Colonic mucosa (tissue), 4 donors: ENCODE data around the gene POLE2. TPM values are rescaled to one million over a fixed set of nuclear protein-coding genes. Genes with fewer than 3 reads are reported as not detected.

Experiments
- DNase-seq: peaks from one replicate; pipeline ENCODE4 v3.0.0-alpha.2; 2020
- H3K27ac ChIP-seq: fragments of 200-600 bp; one replicate; pipeline ENCODE4 v1.8.0; 2021
- H3K27me3 ChIP-seq: fragments of 200-600 bp; one replicate; pipeline ENCODE4 v1.8.0; 2021
- H3K36me3 ChIP-seq: fragments of 200-600 bp; one replicate; pipeline ENCODE4 v1.8.0; 2021
- H3K4me1 ChIP-seq: fragments of 200-600 bp; one replicate; pipeline ENCODE4 v1.8.0; 2021; ENCODE audit warnings: mild to moderate bottlenecking
- H3K4me3 ChIP-seq: fragments of 200-600 bp; one replicate; pipeline ENCODE4 v1.8.0; 2021
- H3K9ac ChIP-seq, 2 donors: one replicate each; pipeline ENCODE4 v1.7.0; 2013; ENCODE audit warnings: control low read depth in 2 of 2, low read depth in 2 of 2, low read length in 2 of 2
- H3K9me3 ChIP-seq: fragments of 200-600 bp; one replicate; pipeline ENCODE4 v1.8.0; 2021
- CTCF ChIP-seq: fragments of 200-600 bp; IDR thresholded peaks from one replicate; pipeline ENCODE4 v1.8.0; 2022; ENCODE audit warnings: antibody characterized with exemption, mild to moderate bottlenecking
- intact Hi-C: fragments of 100-400 bp; cut with DNase I; formaldehyde crosslinking; loops from one replicate; pipeline ENCODE4 v1.14.1; 2022
- total RNA-seq, 2 donors: library from RNA; stranded (reverse); fragmentation: NEBNext Ultra II Directional in 1 of 2; extraction: Animal tissue kit (Norgen Biotek cat#: 25700) in 1 of 2; gene quantifications; one replicate each; pipeline ENCODE4 v1.2.1, GENCODE V29; 2021
- donor health status: healthy.
- donor health status: DM: no; HTN: no; CAD: no.
- donor health status: DM: no; HTN: no; CAD: no.

POLE2 gene
- total RNA-seq, 2 donors from 2014 or later = 2.5 to 15.9 TPM

- H3K4me1 ChIP-seq = peaks cover 6% of the 10 kb centered on the region
- DNase-seq = no peak
- no peak overlapping the region for H3K9ac ChIP-seq
- no peak overlapping the region for H3K27ac ChIP-seq
- intact Hi-C loops = loop anchor here (5.0 to 10.0 kb wide), 2 partner anchors 130 to 478 kb away; partner anchors contain the start of genes KLHDC2 and VCPKMT
- no peaks in the 10 kb centered on the region for H3K27me3 ChIP-seq
- TF ChIP-seq CTCF = no peak
- no peaks in the 10 kb centered on the region for H3K36me3 ChIP-seq
- H3K4me3 ChIP-seq = no peak overlapping the region
- no peaks in the 10 kb centered on the region for H3K9me3 ChIP-seq
These were observed 51.1 kb downstream of the POLE2 start for GRCh38 chr14:49636866-49637265.

GRCh38 chr14:49634547-49635334, 53.3 kb downstream of the POLE2 start, which contains the start of gene DNAAF2:
Gene DNAAF2, minus strand, starts transcription at chr14:49635244. Its CDS starts 95 bp downstream, at chr14:49635149.
- no peaks in the 10 kb centered on the region for H3K4me1 ChIP-seq
- intact Hi-C loops = loop anchor here (5.0 to 10.0 kb wide), 3 partner anchors 133 to 480 kb away; partner anchors contain the start of genes KLHDC2 and VCPKMT
- DNase-seq = peak; percentile 69
- no peaks in the 10 kb centered on the region for H3K9me3 ChIP-seq
- H3K27me3 ChIP-seq = no peaks in the 10 kb centered on the region
- peak within 1 kb of the TSS; percentile 99 for H3K27ac ChIP-seq
- peak within 1 kb of the TSS; percentile 93 to 99 for H3K9ac ChIP-seq
- no peak for TF ChIP-seq CTCF
- H3K36me3 ChIP-seq = no peaks in the 10 kb centered on the region
- H3K4me3 ChIP-seq = peak within 1 kb of the TSS; percentile 92

- Histone ChIP-seq H3K27me3 (no peaks in the 10 kb centered on the region), H3K36me3 (no peaks in the 10 kb centered on the region), H3K9me3 (no peaks in the 10 kb centered on the region), H3K27ac (peak overlapping the region; percentile 99), H3K4me1 (no peaks in the 10 kb centered on the region), H3K4me3 (peak overlapping the region; percentile 92), H3K9ac (peak overlapping the region; percentile 93 to 99)
- peak; percentile 73 for TF ChIP-seq CTCF
- DNase-seq = peak; percentile 94
- intact Hi-C loops = loop anchor here (5.0 to 10.0 kb wide), 2 partner anchors 198 to 481 kb away; partner anchors contain the start of gene VCPKMT
These were observed 54.1 kb downstream of the POLE2 start for GRCh38 chr14:49633640-49634546.

- H3K27ac ChIP-seq = peak overlapping the region; percentile 33
- peak; percentile 36 for DNase-seq
- peak overlapping the region in 1 of 2 donors; percentile 46 for H3K9ac ChIP-seq
- intact Hi-C loops = loop anchor here (5.0 kb wide), 1 partner anchor 37 kb away; the partner anchor contains the start of gene RPS29
- H3K9me3 ChIP-seq = no peaks in the 10 kb centered on the region
- H3K4me1 ChIP-seq = peaks cover 9% of the 10 kb centered on the region
- TF ChIP-seq CTCF = no peak
- H3K4me3 ChIP-seq = no peak overlapping the region
- no peaks in the 10 kb centered on the region for H3K36me3 ChIP-seq
- H3K27me3 ChIP-seq = no peaks in the 10 kb centered on the region
These were observed 63.8 kb downstream of the POLE2 start for GRCh38 chr14:49623941-49624839.
